HCT116 (cell line): Measurements from ENCODE around the gene ANKRD18A. TPM values are rescaled to one million over a fixed set of nuclear protein-coding genes. Genes with fewer than 3 reads are reported as not detected.

Experiments used
- ATAC-seq: fragments of 200-7000 bp; cut with Tn5 transposase; 2 replicates; pipeline ENCODE4 v1.9.1; 2020; ENCODE audit warnings: mild to moderate bottlenecking, moderate library complexity
- BruUV-seq: library from RNA; stranded (reverse); fragments of 400-500 nt; replicated peaks from 2 replicates; lab custom pipeline; 2021; lab: Mats Ljungman, UMichigan
- CTCF ChIA-PET: fragments of 300-600 bp; sonication (Branson Sonifier 250); formaldehyde crosslinking; loops from one replicate; lab custom pipeline; 2021; ENCODE audit warnings: antibody characterized with exemption; lab: Charles Lee
- POLR2A ChIA-PET: fragments of 300-600, 350-600 bp; sonication (Branson Sonifier 250); formaldehyde crosslinking; loops from one replicate; lab custom pipeline; 2021; ENCODE audit warnings: antibody characterized with exemption; lab: Charles Lee
- RAD21 ChIA-PET, 2 experiments: fragments of 300-600 bp; sonication (Branson Sonifier 250); formaldehyde crosslinking; loops; one replicate each; lab custom pipeline; 2023; ENCODE audit warnings: low total read pairs in 2 of 2; ENCODE audit not compliant: uncharacterized antibody in 2 of 2, unreplicated experiment in 2 of 2, low non-redundant PET in 1 of 2; lab: Charles Lee
- DNase-seq: peaks from one replicate; pipeline ENCODE4 v3.0.0-alpha.2; 2010; ENCODE audit warnings: low read depth, low spot score
- H2AFZ ChIP-seq: fragments of 200-600 bp; shearing (Covaris generic), sonication (generic); 2 replicates; pipeline ENCODE4 v1.6.1; 2017; ENCODE audit warnings: low read depth, mixed run types, mixed read lengths, antibody characterized with exemption, low read length; ENCODE audit not compliant: poor library complexity, severe bottlenecking
- H3K27ac ChIP-seq: 2 replicates; pipeline ENCODE4 v1.5.1; 2012; ENCODE audit warnings: low read depth, low read length
- H3K27me3 ChIP-seq: fragments of 200-600 bp; sonication (generic); 2 replicates; pipeline ENCODE4 v1.6.1; 2016; ENCODE audit warnings: mixed run types, low read length, mixed read lengths; ENCODE audit not compliant: insufficient read depth
- H3K36me3 ChIP-seq, 2 experiments: fragments of 200-500 bp in 1 of 2; fragments of 200-600 bp in 1 of 2; sonication (Bioruptor generic) in 1 of 2; sonication (generic) in 1 of 2; 2 replicates each; pipeline versions ENCODE4 v1.5.1 to v1.6.1; 2014 to 2016; ENCODE audit warnings: low read length in 2 of 2, inconsistent platforms in 1 of 2, mixed read lengths in 1 of 2, mixed run types in 1 of 2; ENCODE audit not compliant: insufficient read depth in 2 of 2, control insufficient read depth in 1 of 2
- H3K4me1 ChIP-seq, 2 experiments: fragments of 200-600 bp in 1 of 2; sonication (generic) in 1 of 2; 2 replicates each; pipeline versions ENCODE4 v1.5.1 to v1.6.1; 2012 to 2017; ENCODE audit warnings: low read length in 2 of 2, inconsistent platforms in 1 of 2, mild to moderate bottlenecking in 1 of 2, mixed read lengths in 1 of 2, mixed run types in 1 of 2, moderate library complexity in 1 of 2; ENCODE audit not compliant: insufficient read depth in 2 of 2, control insufficient read depth in 1 of 2
- H3K4me2 ChIP-seq: fragments of 200-600 bp; sonication (generic); 2 replicates; pipeline ENCODE4 v1.6.1; 2017; ENCODE audit warnings: mixed run types, low read length, mixed read lengths
- H3K4me3 ChIP-seq, 2 experiments: fragments of 200-600 bp in 1 of 2; sonication (generic) in 1 of 2; replicated peaks in 1 of 2; 2 replicates each; pipeline ENCODE4 v1.5.1; 2011 to 2016; ENCODE audit warnings: low read length in 2 of 2, control low read depth in 1 of 2, low read depth in 1 of 2, mild to moderate bottlenecking in 1 of 2, mixed read lengths in 1 of 2, mixed run types in 1 of 2
- H3K79me2 ChIP-seq: fragments of 200-600 bp; sonication (generic); 2 replicates; pipeline ENCODE4 v1.6.1; 2017; ENCODE audit warnings: mild to moderate bottlenecking, mixed run types, low read length, moderate library complexity, mixed read lengths; ENCODE audit not compliant: insufficient read depth
- H3K9ac ChIP-seq: fragments of 200-600 bp; sonication (generic); 2 replicates; pipeline ENCODE4 v1.6.1; 2016; ENCODE audit warnings: low read length, mixed read lengths
- H3K9me2 ChIP-seq: fragments of 200-600 bp; sonication (generic), shearing (Covaris generic); 2 replicates; pipeline ENCODE4 v1.6.1; 2017; ENCODE audit warnings: mixed run types, mild to moderate bottlenecking, moderate library complexity; ENCODE audit not compliant: insufficient read depth
- H3K9me3 ChIP-seq, 2 experiments: fragments of 200-500 bp in 1 of 2; fragments of 200-600 bp in 1 of 2; sonication (Bioruptor generic) in 1 of 2; sonication (generic) in 1 of 2; 2 replicates each; pipeline ENCODE4 v1.6.1; 2014 to 2017; ENCODE audit warnings: low read length in 2 of 2, mixed read lengths in 2 of 2, inconsistent platforms in 1 of 2, low read depth in 1 of 2, mild to moderate bottlenecking in 1 of 2, mixed run types in 1 of 2, moderate library complexity in 1 of 2; ENCODE audit not compliant: control insufficient read depth in 1 of 2, insufficient read depth in 1 of 2
- H4K20me1 ChIP-seq: fragments of 200-600 bp; sonication (generic), shearing (Covaris generic); 2 replicates; pipeline ENCODE4 v1.6.1; 2017; ENCODE audit warnings: mixed run types, mild to moderate bottlenecking, moderate library complexity; ENCODE audit not compliant: insufficient read depth
- CBX3 ChIP-seq: IDR thresholded peaks from 2 replicates; pipeline ENCODE4 v1.6.1; 2012; ENCODE audit warnings: low read depth
- CEBPB ChIP-seq: IDR thresholded peaks from 2 replicates; pipeline ENCODE4 v1.6.1; 2012; ENCODE audit warnings: low read depth
- EGR1 ChIP-seq: IDR thresholded peaks from 2 replicates; pipeline ENCODE4 v1.6.1; 2012; ENCODE audit warnings: low read depth
- ELF1 ChIP-seq: IDR thresholded peaks from 2 replicates; pipeline ENCODE4 v1.6.1; 2012; ENCODE audit warnings: low read depth, borderline replicate concordance
- EZH2 ChIP-seq: fragments of 200-600 bp; sonication (generic); IDR thresholded peaks from 2 replicates; pipeline ENCODE4 v1.6.1; 2017; ENCODE audit warnings: antibody characterized with exemption, mixed run types
- EZH2phosphoT487 ChIP-seq: fragments of 200-600 bp; IDR thresholded peaks from 2 replicates; pipeline ENCODE4 v1.6.1; 2018; ENCODE audit warnings: antibody characterized with exemption, borderline replicate concordance
- FOSL1 ChIP-seq: IDR thresholded peaks from 2 replicates; pipeline ENCODE4 v1.6.1; 2012; ENCODE audit warnings: low read depth
- JUND ChIP-seq: IDR thresholded peaks from 2 replicates; pipeline ENCODE4 v1.6.1; 2012
- POLR2A ChIP-seq: IDR thresholded peaks from 2 replicates; pipeline ENCODE4 v1.7.0; 2011; ENCODE audit warnings: borderline replicate concordance; ENCODE audit not compliant: insufficient read depth, insufficient read length; ENCODE audit errors: extremely low read depth
- POLR2AphosphoS5 ChIP-seq: IDR thresholded peaks from 2 replicates; pipeline ENCODE4 v1.6.1; 2011; ENCODE audit warnings: mild to moderate bottlenecking, low read depth, low read length, moderate library complexity
- RAD21 ChIP-seq: IDR thresholded peaks from 2 replicates; pipeline ENCODE4 v1.6.1; 2012; ENCODE audit warnings: low read depth, mild to moderate bottlenecking
- REST ChIP-seq: IDR thresholded peaks from 2 replicates; pipeline ENCODE4 v1.6.1; 2012; ENCODE audit warnings: low read depth
- SIN3A ChIP-seq: IDR thresholded peaks from 2 replicates; pipeline ENCODE4 v1.6.1; 2012; ENCODE audit warnings: low read depth
- SRF ChIP-seq: IDR thresholded peaks from 2 replicates; pipeline ENCODE4 v1.6.1; 2012; ENCODE audit warnings: low read depth
- TCF7L2 ChIP-seq: IDR thresholded peaks from 2 replicates; pipeline ENCODE4 v1.7.0; 2011; ENCODE audit warnings: borderline replicate concordance, inconsistent platforms; ENCODE audit not compliant: insufficient read depth, insufficient read length; ENCODE audit errors: extremely low read depth
- YY1 ChIP-seq: IDR thresholded peaks from 2 replicates; pipeline ENCODE4 v1.6.1; 2011; ENCODE audit warnings: low read length, low read depth, moderate library complexity, mild to moderate bottlenecking; ENCODE audit not compliant: insufficient replicate concordance; ENCODE audit errors: extremely low read depth
- ZFX ChIP-seq: fragments of 450-650 bp; IDR thresholded peaks from 2 replicates; pipeline ENCODE4 v1.6.1; 2017
- ZNF274 ChIP-seq: fragments of 200-500 bp; sonication (Bioruptor generic); IDR thresholded peaks from 2 replicates; pipeline ENCODE4 v1.6.1; 2014; ENCODE audit warnings: mild to moderate bottlenecking, low read depth, low read length, inconsistent platforms
- intact Hi-C: fragments of 100-400 bp; cut with micrococcal nuclease; formaldehyde crosslinking; loops from 2 replicates; pipeline ENCODE4 v1.10.0; 2022
- total RNA-seq: library from RNA; stranded (reverse); gene quantifications from one replicate; pipeline ENCODE4 v1.2.1, GENCODE V29; 2021; ENCODE audit not compliant: unreplicated experiment

ANKRD18A gene
- total RNA-seq, 1 experiment from 2014 or later = 24.2 TPM

- TF ChIP-seq CEBPB = no peak
- TF ChIP-seq ZNF274 = no peak
- TF ChIP-seq RAD21 = peak; percentile 66
- 0 out of 2 replicates have a peak, but pooled peaks have one; percentile 10 for TF ChIP-seq JUND
- TF ChIP-seq YY1 = peak; percentile 86
- peak; percentile 63 for TF ChIP-seq ELF1
- no peak for TF ChIP-seq EZH2phosphoT487
- peak; percentile 41 for TF ChIP-seq POLR2A
- TF ChIP-seq CBX3 = peak; percentile 65
These were observed at the start of gene ANKRD18A (continued) for GRCh38 chr9:38620483-38621433.

GRCh38 chr9:38668791-38669466 lies 48.5 kb upstream of the ANKRD18A start:
- ATAC-seq = no peak
- Histone ChIP-seq H3K4me1 (peaks cover 17 to 21% of the 10 kb centered on the region in 2 experiments), H3K79me2 (no peaks in the 10 kb centered on the region), H3K9ac (no peak overlapping the region), H3K9me3 (no peaks in the 10 kb centered on the region), H3K4me3 (no peak overlapping the region), H3K27me3 (no peaks in the 10 kb centered on the region; the same call in 1 of the 2 replicates), H3K4me2 (no peak overlapping the region), H3K27ac (no peak overlapping the region), H3K36me3 (no peaks in the 10 kb centered on the region), H3K9me2 (no peaks in the 10 kb centered on the region), H4K20me1 (no peaks in the 10 kb centered on the region), H2AFZ (no peak overlapping the region)
- ChIA-PET POLR2A (no interaction called here), CTCF (no interaction called here), RAD21 (no interaction called here)
- no peak for DNase-seq
- BruUV-seq = no TSS peak
- intact Hi-C loops = no loop called here
- TF ChIP-seq SIN3A (no peak), TCF7L2 (no peak), SRF (no peak), CBX3 (no peak), POLR2AphosphoS5 (no peak), RAD21 (no peak), FOSL1 (no peak), CEBPB (no peak), REST (no peak), EZH2phosphoT487 (no peak), EZH2 (no peak), ELF1 (no peak), EGR1 (no peak), ZFX (no peak), POLR2A (no peak), ZNF274 (no peak)
